Stimulated activated CD8-positive, alpha-beta memory T cell treated with anti-CD3 and anti-CD28 coated beads, Interleukin-4, amount 100 ng/mL, for 24 hours (primary cell): ENCODE data around the gene LPP.

ENCODE experiments used
- DNase-seq: peaks from one replicate; pipeline ENCODE4 v3.0.0-alpha.2; 2020; ENCODE audit warnings: low read depth

The LPP gene

DNA sequence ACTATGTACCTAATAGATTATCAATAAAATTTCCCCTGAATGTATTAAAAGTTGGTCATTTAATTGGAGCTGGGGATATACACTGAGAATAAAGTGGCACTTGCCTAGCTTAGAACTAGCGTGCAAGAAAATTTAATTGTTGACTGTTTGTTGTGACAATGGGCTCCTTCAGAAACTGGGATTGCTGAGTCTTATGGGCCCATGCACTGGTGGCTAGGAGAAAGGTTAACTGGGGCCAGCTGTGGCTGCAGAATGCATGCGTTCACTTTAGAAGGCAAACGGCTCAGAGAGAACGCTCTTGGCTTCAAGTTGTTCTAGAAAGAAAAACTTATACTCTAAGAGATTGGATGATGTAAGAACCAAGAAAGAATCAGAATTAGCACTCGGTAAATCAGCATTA, 18.7 kb upstream of the LPP start:
- no peak for DNase-seq

DNA sequence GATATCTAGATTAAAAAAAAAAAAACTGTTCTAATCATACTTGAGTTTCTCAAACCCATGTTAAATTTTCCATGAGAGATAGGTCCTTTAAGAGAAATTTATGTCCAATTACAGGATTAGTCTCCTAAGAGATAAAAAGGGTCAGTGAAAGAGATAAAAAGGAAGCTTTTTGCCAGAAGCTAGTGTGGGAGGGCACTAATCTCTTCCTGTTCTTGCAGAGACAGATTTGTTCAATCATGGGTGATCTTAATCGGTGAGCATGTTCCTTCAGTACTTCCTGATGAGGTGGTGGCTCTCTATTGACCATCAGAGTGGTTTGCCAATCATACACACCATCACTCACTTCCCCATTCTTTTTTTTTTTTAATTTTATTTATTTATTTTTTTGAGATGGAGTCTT, 16.9 kb upstream of the LPP start:
- DNase-seq: no peak

DNA sequence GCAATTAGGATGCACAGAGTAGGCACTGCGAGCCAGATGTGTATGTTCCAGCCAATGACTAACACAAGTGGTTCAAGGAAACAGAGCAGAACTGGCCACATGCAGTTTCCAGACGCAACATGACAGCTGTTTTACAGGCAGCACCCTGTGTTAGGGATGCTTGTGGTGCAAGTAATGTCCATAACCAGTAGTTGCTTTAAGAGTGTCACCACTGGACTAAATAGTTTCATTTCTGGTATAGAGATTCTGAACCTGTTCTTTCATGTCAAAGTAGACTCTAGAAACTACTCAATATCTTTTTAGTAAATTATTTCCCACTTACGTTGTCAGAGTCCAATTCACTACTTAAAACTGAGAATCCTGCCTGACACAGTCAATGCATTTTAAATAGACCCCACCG, 14.5 kb upstream of the LPP start:
- no peak for DNase-seq

DNA sequence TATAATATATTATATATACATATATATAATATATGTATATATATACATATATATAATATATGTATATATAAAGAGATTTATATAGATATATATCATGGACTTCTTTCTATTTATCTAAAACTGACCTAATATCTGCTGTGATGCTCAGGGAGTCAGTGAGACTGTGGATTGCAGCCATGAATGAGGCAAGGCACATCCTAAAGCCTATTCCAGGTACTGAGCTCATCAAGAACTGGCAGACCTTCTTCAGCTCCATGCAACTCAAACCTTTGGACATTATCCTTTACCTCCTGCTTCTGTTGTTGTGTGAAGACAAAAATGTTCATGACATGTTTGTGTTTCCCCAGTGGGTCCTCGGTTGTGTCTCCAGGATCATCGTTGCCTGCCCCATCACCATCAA, 7.7 kb upstream of the LPP start:
- DNase-seq: no peak

DNA sequence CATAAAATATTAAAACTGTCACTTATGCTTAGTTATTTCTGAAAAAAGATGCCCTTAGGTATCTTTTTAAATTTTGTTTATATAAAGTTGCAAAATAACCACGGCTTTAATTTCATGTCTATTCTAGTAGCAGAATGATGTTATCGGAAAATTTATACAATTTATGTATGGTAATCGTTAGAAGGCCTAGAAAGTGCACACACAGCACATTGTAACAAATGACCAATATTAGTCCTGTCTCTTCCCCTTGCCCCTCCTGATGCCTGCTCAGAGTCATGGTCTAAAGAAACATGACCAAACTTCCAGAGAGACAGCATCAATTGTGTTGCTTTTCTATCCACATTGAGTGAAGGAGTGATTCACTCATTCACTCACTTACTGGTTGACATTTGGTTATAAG, 6.2 kb upstream of the LPP start:
- DNase-seq: no peak

DNA sequence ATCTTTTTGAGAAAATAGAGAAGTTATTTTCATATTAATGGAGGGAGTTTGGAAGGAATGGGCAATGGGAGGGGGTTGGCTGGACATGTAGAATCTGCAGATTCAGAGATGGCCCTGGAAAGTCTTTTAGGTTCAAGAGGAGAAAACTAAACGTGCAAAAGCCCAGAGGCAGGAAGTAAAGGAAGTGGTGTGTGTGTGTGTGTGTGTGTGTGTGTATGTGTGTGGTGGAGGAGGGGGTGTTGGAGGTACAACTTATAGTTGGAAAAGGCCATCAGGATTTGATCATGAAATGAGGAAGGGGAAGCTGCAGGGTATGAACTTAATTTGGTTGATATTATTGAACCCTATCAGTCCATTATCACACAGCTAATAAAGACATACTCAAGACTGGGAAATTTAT, 5.6 kb upstream of the LPP start:
- no peak for DNase-seq

DNA sequence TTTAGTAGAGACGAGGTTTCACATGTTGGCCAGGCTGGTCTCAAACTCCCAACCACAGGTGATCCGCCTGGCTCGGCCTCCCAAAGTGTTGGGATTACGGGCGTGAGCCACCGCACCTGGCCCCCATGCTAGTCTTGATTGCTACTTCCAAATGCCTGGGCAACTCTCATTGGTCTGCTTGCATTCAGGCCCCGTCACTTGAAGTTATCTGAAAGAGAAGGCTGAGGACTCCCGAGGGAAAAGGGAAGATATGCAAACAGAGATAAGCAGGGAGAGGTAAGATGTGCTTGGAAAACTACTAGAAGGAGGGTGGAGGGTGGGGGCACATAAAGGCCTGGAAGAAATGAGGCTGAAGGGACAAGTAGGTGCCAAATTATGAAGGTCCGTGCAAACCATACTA, 4.4 kb upstream of the LPP start:
- DNase-seq: no peak

DNA sequence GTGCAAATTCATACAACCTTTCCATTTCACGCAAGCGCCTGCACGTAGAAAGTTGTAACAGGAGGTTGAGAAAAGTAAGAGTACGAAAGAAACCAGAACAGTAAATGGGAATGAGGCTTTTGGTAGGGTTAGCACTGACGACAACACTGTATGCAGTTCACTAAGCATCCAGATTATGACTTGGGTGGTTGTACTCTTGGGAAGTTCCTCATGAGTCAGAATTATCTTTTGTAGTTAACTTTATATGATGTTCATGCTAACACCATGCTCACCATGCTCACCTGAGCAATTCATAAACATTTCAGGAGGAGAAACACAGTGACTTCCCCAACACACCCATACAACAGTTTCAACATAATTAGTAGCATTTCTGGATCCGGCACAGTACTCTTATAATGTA, 3.0 kb upstream of the LPP start:
- no peak for DNase-seq

DNA sequence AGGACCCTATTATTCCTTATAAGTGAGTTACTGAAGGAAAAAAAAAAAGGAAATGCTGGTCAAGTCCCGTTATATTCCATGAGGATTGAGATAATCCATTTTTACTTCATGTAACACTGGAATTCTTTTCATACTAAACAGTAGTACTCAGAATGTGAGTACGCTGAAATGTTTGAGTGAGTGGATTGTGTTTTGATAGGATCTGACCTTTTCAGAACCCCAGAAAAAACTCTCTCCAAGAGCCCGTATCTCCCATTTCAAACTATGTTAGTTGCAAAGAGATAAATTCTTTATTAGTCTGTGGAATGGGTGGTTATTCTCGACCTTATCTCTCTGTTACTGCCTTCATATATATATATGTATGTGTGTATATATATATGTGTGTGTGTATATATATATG, 2.5 kb upstream of the LPP start:
- DNase-seq: no peak

DNA sequence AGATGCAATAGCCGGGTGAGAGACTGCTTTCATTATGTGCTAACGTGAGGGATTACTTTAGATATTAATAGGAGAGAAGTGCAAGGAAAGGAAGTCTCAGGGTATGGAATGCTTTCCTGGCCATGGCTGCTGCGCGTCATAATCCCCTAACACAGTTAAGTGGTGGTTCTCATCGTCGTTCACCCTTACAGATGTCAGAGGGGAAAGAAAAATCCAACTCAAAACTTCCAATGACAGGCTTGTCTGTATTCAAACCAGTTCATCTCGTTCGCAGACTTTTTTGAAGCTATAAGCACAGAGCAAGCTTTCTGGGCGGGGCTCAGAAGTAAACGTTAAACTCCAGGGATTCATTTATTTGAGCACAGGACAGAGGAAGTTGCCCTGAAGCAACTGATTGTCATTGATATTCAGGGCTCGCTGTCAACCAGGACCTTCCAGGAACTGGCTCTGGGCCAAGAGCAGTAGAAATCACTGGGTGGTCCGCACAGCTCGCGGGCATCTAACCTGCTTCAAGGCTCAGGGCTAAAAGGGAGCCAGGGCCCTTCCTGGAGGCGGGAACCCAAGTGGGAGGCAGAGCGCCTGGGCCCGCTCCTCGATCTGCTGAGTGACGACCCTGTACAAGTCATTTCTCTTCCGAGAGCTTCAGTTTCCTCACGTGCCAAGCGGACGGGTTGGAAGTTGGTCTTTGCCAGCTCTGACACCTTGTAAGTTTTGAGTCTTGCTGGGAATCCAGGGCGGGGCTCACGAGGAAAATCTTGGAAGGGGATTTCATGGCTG, 1.1 kb upstream of the LPP start:
- no peak for DNase-seq

DNA sequence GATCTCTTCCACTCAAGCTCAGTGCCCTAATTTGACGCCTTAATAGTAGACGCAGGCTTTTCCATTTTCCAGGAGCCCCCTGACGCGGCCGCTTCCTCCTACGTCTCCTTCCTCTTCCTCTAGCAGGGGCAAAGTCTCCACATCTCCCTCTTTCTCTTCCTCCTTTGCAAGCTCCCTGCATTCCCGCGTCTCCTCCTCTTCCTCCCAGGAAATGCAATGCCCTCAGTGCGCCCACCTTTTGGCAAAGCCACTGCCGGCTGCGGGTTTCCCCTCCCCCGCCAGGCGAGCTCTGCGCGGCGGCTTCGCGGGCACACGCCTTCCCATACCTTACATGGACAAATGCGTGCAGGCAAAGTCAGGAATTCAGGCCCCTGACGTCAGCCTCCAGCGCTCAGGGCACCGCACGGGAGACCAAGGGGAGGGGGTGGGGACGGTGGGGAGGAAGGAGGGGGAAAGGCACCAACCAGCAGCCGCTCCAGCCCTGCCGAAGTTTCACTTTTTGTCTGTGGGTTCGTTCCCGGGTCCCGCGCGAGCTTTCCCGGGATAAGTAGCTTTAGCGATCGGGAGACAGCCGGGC, 432 bp upstream of the LPP start:
- no peak for DNase-seq

DNA sequence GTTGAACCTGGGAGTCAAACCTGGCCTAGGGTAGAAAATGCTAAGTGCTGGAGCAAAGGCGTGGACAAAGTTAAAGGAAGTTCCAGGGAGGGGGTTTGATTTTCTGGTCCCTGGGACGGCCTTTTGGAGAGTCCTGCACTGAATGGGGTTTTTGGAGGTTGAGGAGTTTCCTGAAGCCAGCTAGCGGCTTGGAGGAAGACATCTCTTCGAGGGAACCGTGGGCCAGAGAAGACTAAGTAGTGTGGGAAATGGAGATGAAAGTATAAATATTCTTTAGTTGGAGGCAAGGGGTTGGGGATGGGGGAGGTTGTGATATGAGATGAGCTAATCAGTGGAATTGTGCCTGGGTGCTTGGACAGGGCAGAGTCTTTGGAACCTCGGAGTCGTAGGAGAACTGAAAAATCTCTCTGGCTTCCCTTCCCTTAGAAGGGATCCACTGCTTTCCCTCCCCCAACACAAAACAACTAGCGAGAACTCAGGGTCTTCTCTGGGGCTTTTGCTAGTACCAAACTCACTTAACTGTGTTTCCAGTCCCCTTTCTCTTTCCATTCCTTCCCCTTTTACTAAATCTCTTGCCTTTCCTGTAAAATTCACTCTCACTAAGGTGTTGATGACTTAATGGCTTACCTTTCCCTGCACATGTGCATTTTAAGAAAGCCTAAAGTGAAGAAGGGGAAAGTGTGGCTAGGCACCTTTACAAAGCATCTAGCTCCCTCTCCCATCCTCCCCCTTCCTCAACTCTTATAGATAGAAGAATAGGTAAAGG, 1.0 kb downstream of the LPP start:
- no peak for DNase-seq

DNA sequence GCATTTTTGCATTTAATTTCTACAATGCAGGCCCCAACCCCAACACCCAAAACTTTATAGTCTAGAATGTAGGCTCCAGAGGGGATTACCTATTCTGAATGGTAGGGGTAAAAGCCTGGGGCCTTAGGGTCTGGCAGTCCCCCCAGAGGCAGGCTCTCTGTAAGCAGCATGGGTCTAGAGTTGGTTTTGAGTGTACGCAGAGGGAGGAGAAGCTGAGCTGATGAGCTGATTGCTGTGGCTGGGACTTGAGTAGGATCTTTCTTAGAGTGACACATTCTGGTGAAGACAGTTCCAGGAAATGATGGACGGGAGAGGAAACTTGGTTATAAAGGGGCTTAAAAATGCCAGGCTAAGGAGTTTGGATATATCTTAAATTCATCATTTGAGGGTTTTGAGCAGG, 2.1 kb downstream of the LPP start:
- DNase-seq: no peak

DNA sequence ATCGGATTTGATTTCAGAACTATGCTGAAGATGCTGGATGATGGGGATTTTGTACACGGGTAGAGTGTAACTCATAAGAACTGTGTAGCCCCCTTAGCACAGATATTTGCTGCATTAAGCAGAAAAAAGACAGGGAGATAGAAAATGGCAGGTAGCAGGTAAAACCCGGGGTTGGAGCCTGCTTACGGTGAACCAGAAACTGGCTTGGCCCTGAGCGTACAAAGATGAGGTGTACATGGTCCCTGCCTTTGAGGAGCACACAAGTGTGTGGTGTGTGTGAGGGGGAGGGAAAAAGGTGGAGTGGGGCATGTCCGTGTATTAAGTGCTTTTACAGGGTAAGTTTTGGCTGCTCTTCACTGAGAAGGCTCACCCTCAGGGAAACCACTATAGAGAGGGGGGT, 3.5 kb downstream of the LPP start:
- DNase-seq: no peak

DNA sequence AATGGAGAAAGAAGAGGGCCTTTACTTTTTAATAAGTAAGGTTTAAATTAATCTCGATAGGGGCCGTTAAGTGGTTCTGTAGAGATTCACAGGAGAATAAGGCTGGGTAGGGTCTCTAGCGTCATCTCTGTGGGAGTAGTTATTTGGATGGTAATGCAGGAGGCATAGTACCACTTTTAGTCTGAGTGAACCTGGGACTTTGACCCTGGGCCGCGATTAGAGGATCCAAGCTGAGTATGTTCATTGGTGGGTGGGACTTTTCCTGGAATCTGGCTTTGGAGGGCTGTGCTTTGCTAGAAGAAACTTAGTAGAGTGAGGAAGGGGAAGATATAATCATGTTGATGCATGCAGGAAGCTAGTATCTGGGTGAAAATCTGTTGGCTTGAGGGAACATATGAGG, 4.0 kb downstream of the LPP start:
- DNase-seq: no peak

DNA sequence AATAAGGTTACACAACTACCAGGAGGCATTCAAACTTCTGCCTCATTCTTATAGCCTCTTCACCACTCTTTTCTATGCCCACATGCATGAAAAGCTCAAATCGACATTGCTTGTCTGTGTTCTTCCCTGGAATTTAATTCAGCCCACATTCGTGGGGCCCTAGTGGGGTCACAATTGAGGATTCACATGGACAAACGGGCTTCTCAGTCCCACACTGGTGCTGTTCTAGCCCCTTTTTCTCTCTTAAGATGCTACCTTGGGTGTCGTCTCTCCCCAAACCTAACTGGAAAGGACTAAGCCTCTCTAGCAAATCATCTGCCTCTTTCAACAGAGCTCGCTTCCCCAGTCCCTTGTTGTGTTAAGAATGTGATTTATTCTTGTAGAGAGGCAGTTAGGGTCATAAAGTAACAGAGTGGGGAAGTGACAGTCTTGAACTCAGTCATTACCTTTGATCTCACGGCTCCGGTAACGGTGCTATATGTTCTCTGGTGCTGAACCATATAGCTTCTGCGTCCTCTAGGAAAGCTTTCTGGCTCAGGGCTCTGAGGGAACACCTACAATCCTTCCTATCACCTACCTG, 4.9 kb downstream of the LPP start:
- no peak for DNase-seq

DNA sequence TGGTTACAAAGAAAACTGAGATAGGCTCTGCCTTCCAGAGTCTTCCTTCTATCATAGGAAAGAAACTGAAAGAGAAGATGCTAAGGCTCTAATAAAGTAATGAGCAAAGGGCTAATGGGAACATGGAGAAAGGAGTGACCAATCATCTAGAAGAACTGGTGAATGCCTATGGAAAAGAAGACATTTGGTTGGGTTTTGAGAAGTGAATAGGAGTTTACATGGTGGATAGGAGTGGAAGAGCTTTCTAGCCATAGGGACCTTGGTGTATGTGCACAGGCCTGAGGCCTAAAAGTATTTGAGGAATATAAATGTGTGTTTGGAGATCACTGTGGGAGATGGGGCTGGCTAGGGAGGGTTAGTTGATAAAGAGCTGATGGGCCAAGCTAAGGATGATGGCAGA, 6.8 kb downstream of the LPP start:
- DNase-seq: no peak

DNA sequence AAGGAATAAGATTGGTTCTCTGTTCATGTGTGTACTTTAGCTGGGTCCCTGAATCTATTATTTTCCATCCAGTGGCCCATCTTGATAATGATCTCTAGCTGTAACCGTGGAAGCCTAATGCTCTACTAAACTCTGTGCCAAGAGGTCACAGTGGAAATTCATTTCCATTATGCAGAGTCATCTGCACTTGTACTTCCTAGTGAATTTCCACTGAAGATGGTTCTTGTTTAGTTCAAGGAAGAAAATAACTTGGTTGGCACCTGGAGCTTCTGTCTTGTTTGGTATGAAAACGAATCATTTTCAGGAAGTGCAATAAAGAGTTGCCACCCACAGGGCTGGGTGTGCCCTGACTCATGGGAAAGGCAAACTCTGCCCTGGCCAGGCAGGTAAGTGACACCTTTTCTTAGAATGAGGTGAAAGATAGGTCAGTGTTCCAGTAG, 10.3 kb downstream of the LPP start:
- no peak for DNase-seq

DNA sequence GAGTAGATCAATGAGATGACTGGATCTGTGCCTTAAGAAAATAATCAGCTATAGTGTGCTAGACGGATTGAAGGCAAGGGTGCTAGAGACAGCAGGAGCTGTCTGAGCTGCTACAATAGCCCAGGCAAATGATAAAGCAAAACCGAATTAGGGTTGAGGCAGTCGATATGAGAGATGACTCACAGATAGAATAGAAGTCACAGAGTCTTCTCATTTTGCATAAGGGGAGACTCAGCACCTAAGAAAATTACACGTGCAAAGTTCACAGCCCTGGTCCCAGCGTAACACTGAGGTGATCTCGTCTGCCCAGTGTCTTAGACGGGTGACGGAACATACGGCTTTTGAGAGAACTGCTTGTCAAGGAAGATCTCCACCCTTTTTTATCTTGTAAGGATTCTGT, 11.6 kb downstream of the LPP start:
- DNase-seq: no peak

DNA sequence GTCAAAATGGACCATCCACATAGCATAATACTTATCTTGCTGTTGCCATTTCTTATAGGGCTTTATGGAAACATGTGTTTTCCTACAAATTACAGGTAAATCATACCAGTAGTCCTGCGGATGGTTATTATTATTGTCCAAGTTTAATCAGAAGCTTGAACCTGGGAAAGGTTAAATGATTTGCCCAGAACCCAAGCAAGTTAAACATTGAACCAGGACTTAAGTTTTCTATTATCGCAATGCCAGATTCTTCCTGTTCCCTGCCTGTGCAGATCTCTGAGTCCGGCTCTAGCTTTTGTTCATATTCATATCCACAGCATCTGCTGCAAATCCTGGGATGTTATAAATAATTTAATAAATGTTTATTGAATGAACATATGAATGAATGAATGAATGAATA, 12.5 kb downstream of the LPP start:
- no peak for DNase-seq

DNA sequence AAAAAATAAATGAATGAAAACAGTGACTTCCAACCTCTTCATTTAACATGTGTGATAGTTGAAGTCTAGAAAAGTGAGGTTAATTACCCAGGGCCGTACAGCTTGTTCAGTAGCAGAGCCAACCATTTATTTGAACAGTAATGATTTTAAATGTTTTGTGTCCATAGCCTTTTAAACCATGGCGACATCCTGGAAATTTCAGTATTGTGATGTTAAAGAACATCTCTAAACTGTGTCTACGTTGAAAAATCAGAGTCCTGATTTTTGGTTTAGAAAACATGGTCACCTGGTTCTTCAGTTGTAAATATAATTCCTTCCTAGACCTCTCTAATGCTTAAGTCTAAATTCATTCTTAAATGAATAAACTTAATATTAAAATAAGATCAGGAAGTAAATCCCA, 14.2 kb downstream of the LPP start:
- no peak for DNase-seq

DNA sequence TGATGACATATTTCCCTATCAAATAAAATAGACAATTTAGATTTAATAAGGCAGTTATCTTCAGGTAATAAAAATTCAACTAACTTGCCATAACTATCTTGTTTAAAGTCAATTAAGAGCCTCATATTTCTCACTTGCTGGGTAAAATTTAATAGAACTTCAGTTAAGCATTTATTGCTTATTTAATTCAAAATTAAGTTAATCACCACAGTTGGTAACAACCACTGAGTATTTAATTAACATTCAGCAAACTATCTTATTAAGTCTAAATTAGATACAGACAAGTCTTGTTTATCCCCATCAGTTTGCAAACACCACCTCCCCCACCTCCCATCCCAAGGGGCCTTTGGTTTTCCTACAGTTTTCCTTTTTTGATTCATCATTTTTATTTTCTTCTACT, 14.7 kb downstream of the LPP start:
- DNase-seq: no peak

DNA sequence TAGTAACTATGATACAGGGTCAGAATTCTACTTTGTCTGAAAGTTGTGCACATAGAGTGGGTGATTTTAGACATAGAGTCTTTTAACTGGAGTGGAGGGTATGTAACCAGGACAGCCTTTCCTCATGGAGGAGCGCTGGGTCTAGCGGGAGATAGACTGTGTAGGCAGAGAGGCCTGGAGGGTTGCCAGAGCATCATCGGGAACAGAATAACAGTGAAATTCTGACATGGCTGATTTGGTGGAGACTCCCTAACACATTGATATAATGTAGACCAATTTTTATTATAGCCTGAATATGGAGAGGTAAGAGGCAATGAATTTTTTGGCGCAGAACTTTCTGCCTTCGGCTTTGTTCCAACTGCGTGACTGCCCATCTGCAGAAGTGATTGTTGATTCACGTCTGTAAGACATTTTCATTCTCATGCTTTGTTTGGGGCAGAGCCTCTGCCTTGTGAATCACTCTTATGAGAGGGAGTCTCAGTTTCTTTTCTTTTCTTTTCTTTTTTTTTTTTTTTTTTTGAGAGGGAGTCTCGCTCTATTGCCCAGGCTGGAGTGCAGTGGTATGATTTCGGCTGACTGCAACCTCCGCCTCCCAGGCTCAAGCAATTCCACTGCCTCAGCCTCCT, 16.0 kb downstream of the LPP start:
- DNase-seq: no peak
